Esophagus muscularis mucosa (tissue), 4 donors: Measurements from ENCODE around the gene SPATA3. TPM values are rescaled to one million over a fixed set of nuclear protein-coding genes. Genes with fewer than 3 reads are reported as not detected.

Experiments used
- DNase-seq: peaks from one replicate; pipeline ENCODE4 v3.0.0-alpha.2; 2017; ENCODE audit errors: extremely low spot score
- H3K27ac ChIP-seq, 4 donors: fragments of 200-600 bp; sonication (generic); replicated peaks in 1 of 4; 1 replicate in 3 of 4; 2 replicates in 1 of 4; pipeline ENCODE4 v1.5.1; 2016 to 2019; ENCODE audit warnings: mild to moderate bottlenecking in 1 of 4
- H3K27me3 ChIP-seq, 4 donors: fragments of 200-600 bp; sonication (generic); one replicate each; pipeline versions ENCODE4 v1.5.1 to v1.6.0; 2016 to 2019
- H3K36me3 ChIP-seq, 4 donors: fragments of 200-600 bp; sonication (generic); one replicate each; pipeline ENCODE4 v1.5.1; 2016 to 2019
- H3K4me1 ChIP-seq, 4 donors: fragments of 200-600 bp; sonication (generic); one replicate each; pipeline ENCODE4 v1.5.1; 2016 to 2019
- H3K4me3 ChIP-seq, 4 donors: fragments of 200-600 bp; sonication (generic); 1 replicate in 2 of 4; 2 replicates in 2 of 4; pipeline ENCODE4 v1.5.1; 2016 to 2019; ENCODE audit warnings: mild to moderate bottlenecking in 4 of 4, moderate library complexity in 1 of 4
- H3K9me3 ChIP-seq, 4 donors: fragments of 200-600 bp; sonication (generic); 1 replicate in 3 of 4; 2 replicates in 1 of 4; pipeline ENCODE4 v1.5.1; 2016 to 2019
- EP300 ChIP-seq: sonication (generic); formaldehyde crosslinking; IDR thresholded peaks from one replicate; pipeline ENCODE4 v1.6.1; 2017; ENCODE audit warnings: antibody characterized with exemption
- POLR2A ChIP-seq: fragments of 450-650 bp; IDR thresholded peaks from one replicate; pipeline ENCODE4 v1.6.1; 2017; ENCODE audit warnings: antibody characterized with exemption, moderate library complexity, mild to moderate bottlenecking, low read depth
- POLR2AphosphoS5 ChIP-seq, 2 donors: sonication (generic); formaldehyde crosslinking; IDR thresholded peaks; one replicate each; pipeline ENCODE4 v1.6.1; 2017; ENCODE audit warnings: antibody characterized with exemption in 2 of 2
- WGBS: methylation state at CpG from one replicate; pipeline ENCODE4 v1.1.5; 2018; 5-methylcytosine and 5-hydroxymethylcytosine counted together
- intact Hi-C: fragments of 100-400 bp; cut with DNase I; formaldehyde crosslinking; loops from one replicate; pipeline ENCODE4 v1.15.1; 2023
- total RNA-seq, 4 donors: library from RNA; depleted of rRNA; stranded (reverse); fragments of >200 nt; gene quantifications; one replicate each; pipeline versions ENCODE4 v1.1.0 to v1.2.1, GENCODE V29; 2016
- TF ChIP-seq, protein P1 (sequence below), 3 experiments: fragments of 200-600 bp in 2 of 3; fragments of 450-650 bp in 1 of 3; sonication (generic) in 2 of 3; IDR thresholded peaks; one replicate each; pipeline ENCODE4 v1.5.1; 2017 to 2019; ENCODE audit warnings: antibody characterized with exemption in 3 of 3, mild to moderate bottlenecking in 2 of 3, moderate library complexity in 1 of 3

SPATA3 gene
- total RNA-seq, 4 donors from 2014 or later: not detected

DNA sequence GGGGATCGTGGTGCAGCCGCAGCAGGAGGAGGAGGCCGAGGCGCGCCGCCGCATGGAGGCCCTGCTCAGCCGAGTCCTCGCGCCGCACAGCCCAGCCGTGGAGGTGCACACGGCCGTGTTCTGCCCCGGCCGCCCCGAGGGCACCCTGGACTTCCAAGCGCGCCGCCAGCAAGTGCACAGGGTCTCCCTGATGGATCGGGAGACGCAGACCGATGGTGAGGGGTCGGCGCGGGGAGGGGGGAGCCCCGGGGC lies 5.1 kb upstream of the SPATA3 start:
- Histone ChIP-seq H3K27ac (no peak overlapping the region), H3K9me3 (no peaks in the 10 kb centered on the region), H3K27me3 (peaks cover 0 to 68% (median 3%) of the 10 kb centered on the region in 4 donors), H3K36me3 (no peaks in the 10 kb centered on the region), H3K4me1 (peaks cover 3 to 10% (median 6%) of the 10 kb centered on the region in 4 donors), H3K4me3 (no peak overlapping the region)
- 36% methylated on average over 10 of the region's 27 CpGs for WGBS
- no peak for DNase-seq
- intact Hi-C loops: no loop called here
- TF ChIP-seq POLR2A (no peak), POLR2AphosphoS5 (IDR thresholded peaks at IDR 0.05) (no peak), EP300 (no peak)
- TF ChIP-seq, protein P1, sequence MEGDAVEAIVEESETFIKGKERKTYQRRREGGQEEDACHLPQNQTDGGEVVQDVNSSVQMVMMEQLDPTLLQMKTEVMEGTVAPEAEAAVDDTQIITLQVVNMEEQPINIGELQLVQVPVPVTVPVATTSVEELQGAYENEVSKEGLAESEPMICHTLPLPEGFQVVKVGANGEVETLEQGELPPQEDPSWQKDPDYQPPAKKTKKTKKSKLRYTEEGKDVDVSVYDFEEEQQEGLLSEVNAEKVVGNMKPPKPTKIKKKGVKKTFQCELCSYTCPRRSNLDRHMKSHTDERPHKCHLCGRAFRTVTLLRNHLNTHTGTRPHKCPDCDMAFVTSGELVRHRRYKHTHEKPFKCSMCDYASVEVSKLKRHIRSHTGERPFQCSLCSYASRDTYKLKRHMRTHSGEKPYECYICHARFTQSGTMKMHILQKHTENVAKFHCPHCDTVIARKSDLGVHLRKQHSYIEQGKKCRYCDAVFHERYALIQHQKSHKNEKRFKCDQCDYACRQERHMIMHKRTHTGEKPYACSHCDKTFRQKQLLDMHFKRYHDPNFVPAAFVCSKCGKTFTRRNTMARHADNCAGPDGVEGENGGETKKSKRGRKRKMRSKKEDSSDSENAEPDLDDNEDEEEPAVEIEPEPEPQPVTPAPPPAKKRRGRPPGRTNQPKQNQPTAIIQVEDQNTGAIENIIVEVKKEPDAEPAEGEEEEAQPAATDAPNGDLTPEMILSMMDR (IDR thresholded peaks at IDR 0.05): no peak

DNA sequence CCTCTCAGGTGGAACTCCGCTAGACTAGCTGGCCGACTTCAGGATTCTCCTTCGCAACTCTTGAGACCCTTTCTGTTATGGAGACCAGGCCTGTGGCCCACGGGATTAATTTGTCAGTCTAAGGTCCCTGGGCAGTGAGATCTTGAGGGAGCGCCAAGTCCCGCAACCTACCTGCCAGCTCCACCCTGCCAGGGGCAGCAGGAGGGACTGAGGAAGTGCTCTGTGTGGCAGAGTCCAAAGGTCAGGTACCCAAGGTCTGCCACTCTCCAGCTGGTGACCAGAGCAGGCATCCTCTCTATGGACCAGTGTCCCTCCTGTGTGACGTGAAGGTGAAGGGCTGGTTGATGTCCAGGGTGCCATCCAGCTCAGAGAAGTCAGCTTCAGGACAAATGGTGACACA lies 4.3 kb upstream of the SPATA3 start:
- Histone ChIP-seq H3K36me3 (no peaks in the 10 kb centered on the region), H3K4me1 (peaks cover 3 to 9% (median 5%) of the 10 kb centered on the region in 4 donors), H3K4me3 (no peak overlapping the region), H3K27ac (no peak overlapping the region), H3K9me3 (no peaks in the 10 kb centered on the region), H3K27me3 (peaks cover 0 to 69% (median 3%) of the 10 kb centered on the region in 4 donors)
- intact Hi-C loops: no loop called here
- TF ChIP-seq EP300: no peak
- no peak for TF ChIP-seq POLR2AphosphoS5 (IDR thresholded peaks at IDR 0.05)
- TF ChIP-seq, protein P1 (IDR thresholded peaks at IDR 0.05): no peak
- no peak for TF ChIP-seq POLR2A
- 80% methylated on average over 5 of the region's 7 CpGs for WGBS
- DNase-seq: no peak

DNA sequence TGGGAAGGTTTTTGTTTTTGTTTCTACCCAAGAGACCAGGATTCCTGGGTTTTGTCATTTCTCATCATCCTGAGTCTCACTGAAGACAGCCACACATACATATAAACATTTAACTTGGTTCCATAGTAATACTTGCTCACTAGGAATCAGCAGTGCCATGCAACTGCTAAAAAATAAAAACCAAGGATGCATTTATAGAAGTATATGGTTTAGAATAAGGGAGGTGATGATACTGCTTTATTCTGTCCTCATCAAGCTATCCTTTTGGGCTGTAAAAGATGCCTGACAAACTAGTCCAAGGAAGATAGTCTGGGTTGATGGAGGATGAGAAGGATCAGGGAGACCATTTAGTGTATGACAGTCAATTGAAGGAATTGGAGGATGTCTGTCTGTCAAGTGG lies 740 bp downstream of the SPATA3 start:
- DNase-seq: no peak
- peaks cover 0 to 72% (median 2%) of the 10 kb centered on the region in 4 donors for H3K27me3 ChIP-seq
- H3K4me3 ChIP-seq: no peak overlapping the region
- no peaks in the 10 kb centered on the region for H3K4me1 ChIP-seq
- H3K27ac ChIP-seq: no peak overlapping the region
- H3K36me3 ChIP-seq: no peaks in the 10 kb centered on the region
- H3K9me3 ChIP-seq: no peaks in the 10 kb centered on the region
- intact Hi-C loops: no loop called here
- TF ChIP-seq EP300 (no peak), POLR2AphosphoS5 (IDR thresholded peaks at IDR 0.05) (no peak), POLR2A (no peak)
- TF ChIP-seq, protein P1 (IDR thresholded peaks at IDR 0.05): no peak

DNA sequence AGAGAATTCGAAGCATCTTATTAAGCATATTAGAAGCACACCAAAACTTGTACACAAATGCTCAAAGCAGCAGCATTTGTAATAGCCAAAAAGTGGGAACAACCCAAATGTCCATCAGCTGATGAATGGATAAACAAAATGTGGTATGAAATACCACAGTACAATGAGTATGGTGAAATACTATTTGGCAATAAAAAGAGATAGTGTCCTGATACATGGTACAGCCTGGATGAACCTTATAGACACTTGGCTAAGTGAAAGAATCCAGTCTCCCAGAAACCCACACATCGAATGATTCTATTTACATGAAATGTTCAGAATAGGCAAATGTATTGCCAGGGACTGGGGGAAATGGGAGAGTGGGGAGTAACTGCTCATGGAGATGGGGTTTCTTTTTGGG lies 3.0 kb downstream of the SPATA3 start:
- Histone ChIP-seq H3K9me3 (no peaks in the 10 kb centered on the region), H3K36me3 (no peaks in the 10 kb centered on the region), H3K27me3 (peaks cover 0 to 67% (median 2%) of the 10 kb centered on the region in 4 donors), H3K27ac (no peak overlapping the region), H3K4me1 (no peaks in the 10 kb centered on the region), H3K4me3 (no peak overlapping the region)
- TF ChIP-seq POLR2AphosphoS5 (IDR thresholded peaks at IDR 0.05): no peak
- TF ChIP-seq, protein P1 (IDR thresholded peaks at IDR 0.05): no peak
- TF ChIP-seq EP300: no peak
- no peak for TF ChIP-seq POLR2A
- intact Hi-C loops: no loop called here
- no peak for DNase-seq
- 95% methylated on average over 2 of the region's 2 CpGs for WGBS

DNA sequence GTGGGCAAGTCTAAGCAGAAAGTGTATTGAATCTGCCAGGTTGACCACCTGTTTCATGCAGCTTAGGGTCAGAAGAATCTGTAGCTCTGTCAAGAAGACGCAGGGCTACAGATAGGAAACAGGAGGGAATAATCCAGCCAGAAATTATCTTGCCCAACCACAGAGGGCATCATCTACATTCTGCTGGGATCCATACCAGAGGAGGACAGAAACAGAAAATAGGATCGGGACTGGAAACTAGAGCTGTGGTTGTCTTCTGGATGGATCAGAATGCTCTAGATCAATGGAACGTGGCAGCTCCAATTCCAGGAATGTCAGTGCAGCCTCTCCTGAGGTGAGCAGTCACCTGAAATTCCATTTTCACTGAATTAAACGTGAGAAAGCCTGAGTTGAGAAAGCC lies 3.6 kb downstream of the SPATA3 start:
- H3K36me3 ChIP-seq: no peaks in the 10 kb centered on the region
- 74% methylated on average over 4 of the region's 4 CpGs for WGBS
- TF ChIP-seq POLR2A (no peak), EP300 (no peak), POLR2AphosphoS5 (IDR thresholded peaks at IDR 0.05) (no peak)
- TF ChIP-seq, protein P1 (IDR thresholded peaks at IDR 0.05): no peak
- DNase-seq: no peak
- no peak overlapping the region for H3K4me3 ChIP-seq
- H3K9me3 ChIP-seq: no peaks in the 10 kb centered on the region
- intact Hi-C loops: no loop called here
- no peaks in the 10 kb centered on the region for H3K4me1 ChIP-seq
- peaks cover 0 to 62% (median 2%) of the 10 kb centered on the region in 4 donors for H3K27me3 ChIP-seq
- H3K27ac ChIP-seq: no peak overlapping the region
